GM18517 (cell line): ENCODE data around the gene FBXL14.

Experiments used
- ATAC-seq: cut with Tn5 transposase; IDR thresholded peaks from one replicate; pipeline ENCODE4 v1.9.1; 2021; ENCODE audit warnings: mild to moderate bottlenecking, moderate library complexity; ENCODE audit not compliant: unreplicated experiment

FBXL14 gene

DNA sequence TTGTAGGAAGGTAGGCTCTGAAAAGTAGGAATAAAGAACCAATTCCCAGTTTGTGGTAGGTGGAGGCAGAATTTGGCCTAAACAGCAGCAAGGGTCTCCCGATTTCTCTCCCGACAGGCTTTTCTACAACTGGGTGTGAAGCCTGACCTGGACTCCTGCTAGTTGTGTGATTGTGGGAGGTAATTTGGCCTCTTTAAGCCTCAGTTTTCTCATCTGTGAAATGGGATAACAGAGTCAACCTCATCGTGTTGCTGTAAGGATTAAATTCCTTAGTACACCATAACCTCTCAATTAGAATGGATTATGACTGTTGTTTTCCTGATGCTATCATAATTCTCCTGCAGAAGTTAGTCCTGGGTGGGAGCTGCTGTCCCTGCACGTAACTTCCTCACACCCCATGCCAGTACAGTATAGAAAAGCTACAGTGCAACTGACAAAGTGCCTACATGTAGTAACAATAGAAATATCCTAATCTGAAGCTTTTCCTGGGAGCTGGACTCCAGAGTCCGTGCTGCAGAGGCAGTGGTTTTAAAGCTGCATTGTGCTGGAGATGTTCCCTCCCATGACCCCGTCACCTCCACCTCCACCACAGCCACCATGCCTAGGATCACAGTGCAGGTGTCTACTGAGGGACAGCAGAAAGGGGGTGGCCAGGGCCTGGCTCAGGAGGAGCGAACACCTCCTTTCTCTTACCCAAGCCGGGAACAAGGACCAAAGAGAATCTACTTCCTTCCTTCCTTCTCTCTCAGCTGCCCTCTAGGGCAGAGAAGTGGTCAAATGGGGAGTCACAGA lies 76.5 kb downstream of the FBXL14 start:
- ATAC-seq, result no peak

DNA sequence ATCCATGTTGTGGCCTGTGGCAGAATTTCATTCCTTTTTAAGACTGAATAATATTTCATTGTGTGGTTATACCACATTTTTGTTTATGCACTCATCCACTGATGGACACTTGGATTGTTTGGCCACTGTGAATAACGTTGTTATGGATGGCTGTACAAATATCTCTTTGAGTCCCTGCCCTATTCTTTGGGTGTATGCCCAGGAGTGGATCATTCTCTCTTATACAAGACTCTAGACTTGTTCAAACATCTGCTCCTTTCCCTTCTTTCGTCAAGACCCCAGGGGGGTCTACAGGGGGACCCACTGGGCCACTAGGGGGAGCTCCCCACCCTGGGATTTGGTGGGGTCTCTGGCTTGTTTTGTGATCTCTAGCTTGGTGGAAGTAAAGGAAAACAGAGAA lies 77.4 kb downstream of the FBXL14 start:
- ATAC-seq, result no peak
